IMR-90 (cell line): Measurements from ENCODE around the gene UGGT1. TPM values are rescaled to one million over a fixed set of nuclear protein-coding genes. Genes with fewer than 3 reads are reported as not detected.

Experiments used
- ATAC-seq: fragments of 200-7000 bp; cut with Tn5 transposase; 2 replicates; pipeline ENCODE4 v1.9.1; 2020; ENCODE audit warnings: low read depth, mild to moderate bottlenecking, moderate library complexity
- BruUV-seq: library from RNA; stranded (reverse); fragments of 400-500 nt; replicated peaks from 2 replicates; lab custom pipeline; 2021; lab: Mats Ljungman, UMichigan
- CTCF ChIA-PET: fragments of 300-600 bp; formaldehyde crosslinking; extraction: SDS; loops from one replicate; lab custom pipeline; 2021; ENCODE audit warnings: antibody characterized with exemption; lab: Yijun Ruan, JAX
- POLR2A ChIA-PET: fragments of 300-600 bp; sonication (Branson Sonifier 250); formaldehyde crosslinking; loops from one replicate; lab custom pipeline; 2022; ENCODE audit warnings: antibody characterized with exemption; ENCODE audit not compliant: unreplicated experiment; lab: Charles Lee
- DNase-seq: peaks from one replicate; pipeline ENCODE4 v3.0.0; 2013
- H2AFZ ChIP-seq: replicated peaks from 2 replicates; pipeline ENCODE3; 2013; ENCODE audit warnings: low read length, mild to moderate bottlenecking; ENCODE audit not compliant: poor library complexity
- H2AK5ac ChIP-seq: 2 replicates; pipeline ENCODE4 v1.6.1; 2013; ENCODE audit warnings: low read depth, low read length, inconsistent platforms
- H2AK9ac ChIP-seq: replicated peaks from 2 replicates; pipeline ENCODE3; 2013; ENCODE audit warnings: mild to moderate bottlenecking, low read depth, low read length, moderate library complexity; ENCODE audit not compliant: poor library complexity
- H2BK120ac ChIP-seq: 2 replicates; pipeline ENCODE4 v1.6.1; 2013; ENCODE audit warnings: low read depth, low read length, inconsistent platforms
- H2BK15ac ChIP-seq: 3 replicates; pipeline ENCODE4 v1.6.1; 2013; ENCODE audit warnings: low read depth, low read length, inconsistent platforms
- H2BK20ac ChIP-seq: 2 replicates; pipeline ENCODE4 v1.6.1; 2013; ENCODE audit warnings: low read depth, mild to moderate bottlenecking, inconsistent platforms, low read length, moderate library complexity
- H2BK5ac ChIP-seq: 2 replicates; pipeline ENCODE4 v1.6.1; 2013; ENCODE audit warnings: mild to moderate bottlenecking, low read depth, low read length, inconsistent platforms; ENCODE audit not compliant: poor library complexity, severe bottlenecking
- H3K14ac ChIP-seq: replicated peaks from 2 replicates; pipeline ENCODE4 v1.6.1; 2013; ENCODE audit warnings: low read depth, low read length, inconsistent platforms
- H3K18ac ChIP-seq: 2 replicates; pipeline ENCODE4 v1.6.1; 2013; ENCODE audit warnings: low read depth, low read length, control low read depth
- H3K23ac ChIP-seq: 2 replicates; pipeline ENCODE4 v1.6.1; 2013; ENCODE audit warnings: low read depth, low read length, inconsistent platforms
- H3K27ac ChIP-seq: 2 replicates; pipeline ENCODE4 v1.5.1; 2013; ENCODE audit warnings: mild to moderate bottlenecking, control low read depth, low read length; ENCODE audit not compliant: insufficient read depth
- H3K27me3 ChIP-seq: 2 replicates; pipeline ENCODE4 v1.6.1; 2013; ENCODE audit warnings: low read length; ENCODE audit not compliant: control insufficient read depth, insufficient read depth
- H3K36me3 ChIP-seq: 2 replicates; pipeline ENCODE4 v1.6.1; 2013; ENCODE audit warnings: low read length, mixed read lengths; ENCODE audit not compliant: control insufficient read depth, insufficient read depth
- H3K4ac ChIP-seq: 2 replicates; pipeline ENCODE4 v1.6.1; 2013; ENCODE audit warnings: low read depth, low read length, inconsistent platforms
- H3K4me1 ChIP-seq: 2 replicates; pipeline ENCODE4 v1.6.1; 2013; ENCODE audit warnings: low read length, mixed read lengths; ENCODE audit not compliant: control insufficient read depth, insufficient read depth
- H3K4me2 ChIP-seq: 2 replicates; pipeline ENCODE4 v1.6.1; 2013; ENCODE audit warnings: low read depth, mild to moderate bottlenecking, control low read depth, low read length, moderate library complexity
- H3K4me3 ChIP-seq: 2 replicates; pipeline ENCODE4 v1.5.1; 2013; ENCODE audit warnings: low read depth, mild to moderate bottlenecking, control low read depth, low read length, moderate library complexity; ENCODE audit not compliant: insufficient read depth
- H3K56ac ChIP-seq: 2 replicates; pipeline ENCODE4 v1.6.1; 2013; ENCODE audit warnings: low read length, inconsistent platforms; ENCODE audit not compliant: insufficient read depth; ENCODE audit errors: extremely low read depth
- H3K79me1 ChIP-seq, 2 experiments: 2 replicates each; pipeline ENCODE4 v1.6.1; 2013; ENCODE audit warnings: low read length in 2 of 2, inconsistent platforms in 1 of 2, low read depth in 1 of 2
- H3K9ac ChIP-seq: 2 replicates; pipeline ENCODE4 v1.6.1; 2013; ENCODE audit warnings: low read depth, low read length, control low read depth
- H3K9me1 ChIP-seq: 2 replicates; pipeline ENCODE4 v1.6.1; 2013; ENCODE audit warnings: low read length, inconsistent platforms; ENCODE audit not compliant: insufficient read depth
- H3K9me3 ChIP-seq: 2 replicates; pipeline ENCODE4 v1.6.1; 2013; ENCODE audit warnings: low read length; ENCODE audit not compliant: control insufficient read depth, insufficient read depth
- H4K20me1 ChIP-seq: 2 replicates; pipeline ENCODE4 v1.6.1; 2013; ENCODE audit warnings: low read length, inconsistent platforms; ENCODE audit not compliant: insufficient read depth
- H4K5ac ChIP-seq: 2 replicates; pipeline ENCODE4 v1.6.1; 2013; ENCODE audit warnings: mild to moderate bottlenecking, low read depth, low read length, control low read depth
- H4K8ac ChIP-seq, 2 experiments: 2 replicates each; pipeline ENCODE4 v1.6.1; 2013; ENCODE audit warnings: low read depth in 2 of 2, low read length in 2 of 2, control low read depth in 1 of 2, inconsistent platforms in 1 of 2
- H4K91ac ChIP-seq: 2 replicates; pipeline ENCODE4 v1.6.1; 2013; ENCODE audit warnings: low read depth, low read length, inconsistent platforms; ENCODE audit not compliant: insufficient read depth
- BHLHE40 ChIP-seq: fragments of 150-350 bp; IDR thresholded peaks from 2 replicates; pipeline ENCODE4 v1.6.1; 2016; ENCODE audit warnings: mild to moderate bottlenecking, low read depth, low read length
- CEBPB ChIP-seq: IDR thresholded peaks from 2 replicates; pipeline ENCODE4 v1.6.1; 2012; ENCODE audit warnings: low read depth, low read length, improper control_type of control experiment
- CHD1 ChIP-seq: IDR thresholded peaks from 2 replicates; pipeline ENCODE4 v1.6.1; 2012; ENCODE audit warnings: low read depth, low read length, improper control_type of control experiment
- CTCF ChIP-seq: conservative IDR thresholded peaks from 2 replicates; pipeline ENCODE4 v1.5.1; 2012; ENCODE audit warnings: mild to moderate bottlenecking, low read depth, low read length, improper control_type of control experiment
- ELK1 ChIP-seq: fragments of 150-350 bp; IDR thresholded peaks from 2 replicates; pipeline ENCODE4 v1.6.1; 2016; ENCODE audit warnings: low read depth, mild to moderate bottlenecking, low read length, moderate library complexity, borderline replicate concordance
- FOS ChIP-seq: fragments of 150-350 bp; IDR thresholded peaks from 2 replicates; pipeline ENCODE4 v1.6.1; 2016; ENCODE audit warnings: low read depth, low read length
- MAFK ChIP-seq: IDR thresholded peaks from 2 replicates; pipeline ENCODE4 v1.6.1; 2012; ENCODE audit warnings: low read depth, low read length, improper control_type of control experiment
- MAZ ChIP-seq: IDR thresholded peaks from 2 replicates; pipeline ENCODE4 v1.6.1; 2012; ENCODE audit warnings: low read depth, mild to moderate bottlenecking, low read length, improper control_type of control experiment, moderate library complexity, borderline replicate concordance
- MXI1 ChIP-seq: IDR thresholded peaks from 2 replicates; pipeline ENCODE4 v1.6.1; 2012; ENCODE audit warnings: low read depth, mild to moderate bottlenecking, low read length, moderate library complexity, borderline replicate concordance
- NFE2L2 ChIP-seq: fragments of 150-350 bp; IDR thresholded peaks from 2 replicates; pipeline ENCODE4 v1.6.1; 2016; ENCODE audit warnings: low read depth, mild to moderate bottlenecking, low read length
- POLR2A ChIP-seq: IDR thresholded peaks from 2 replicates; pipeline ENCODE4 v1.6.1; 2012; ENCODE audit warnings: mild to moderate bottlenecking, low read depth, low read length
- RAD21 ChIP-seq: IDR thresholded peaks from 2 replicates; pipeline ENCODE4 v1.6.1; 2012; ENCODE audit warnings: low read length, improper control_type of control experiment
- RCOR1 ChIP-seq: IDR thresholded peaks from 2 replicates; pipeline ENCODE4 v1.6.1; 2012; ENCODE audit warnings: mild to moderate bottlenecking, low read length, improper control_type of control experiment; ENCODE audit not compliant: insufficient replicate concordance
- RFX5 ChIP-seq: IDR thresholded peaks from 2 replicates; pipeline ENCODE4 v1.8.0; 2012; ENCODE audit warnings: low read depth, mild to moderate bottlenecking, low read length, moderate library complexity
- SMC3 ChIP-seq: fragments of 150-350 bp; IDR thresholded peaks from 2 replicates; pipeline ENCODE4 v1.6.1; 2016; ENCODE audit warnings: low read depth, mild to moderate bottlenecking, antibody characterized with exemption, low read length, moderate library complexity
- USF2 ChIP-seq: fragments of 150-350 bp; IDR thresholded peaks from 2 replicates; pipeline ENCODE4 v1.6.1; 2017; ENCODE audit warnings: mild to moderate bottlenecking, antibody characterized with exemption, low read length, low read depth
- WGBS, 2 experiments: methylation state at CpG; one replicate each; pipeline versions ENCODE4 v1.1.5 to v1.1.7; 2013; ENCODE audit warnings: missing lambda C conversion rate in 2 of 2; ENCODE audit not compliant: insufficient read length in 1 of 2; ENCODE audit errors: extremely low coverage in 2 of 2; 5-methylcytosine and 5-hydroxymethylcytosine counted together
- dilution Hi-C: fragments of 300-500 bp; cut with HindIII; formaldehyde crosslinking; loops from one replicate; pipeline ENCODE4 v1.14.3; 2018; ENCODE audit warnings: low sequenced_read_pairs; ENCODE audit not compliant: unreplicated experiment
- in situ Hi-C: fragments of 300-500 bp; cut with MboI; formaldehyde crosslinking; loops from 3 replicates; pipeline ENCODE4 v1.14.3; 2019; ENCODE audit warnings: low sequenced_read_pairs, inconsistent platforms, mixed read lengths
- intact Hi-C: fragments of 100-400 bp; cut with micrococcal nuclease; formaldehyde crosslinking; loops from 2 replicates; pipeline ENCODE4 v1.10.0; 2022
- polyA plus RNA-seq, 3 experiments: library from polyadenylated mRNA; depleted of rRNA; stranded (reverse); fragments of >200 nt; gene quantifications; 2 replicates each; pipeline ENCODE4 v1.2.3, GENCODE V29; 2012; ENCODE audit warnings: low replicate concordance in 1 of 3
- total RNA-seq: library from RNA; depleted of rRNA; stranded (reverse); fragments of >200 nt; gene quantifications from 2 replicates; pipeline ENCODE4 v1.2.3, GENCODE V29; 2012

UGGT1 gene
- total and polyA plus RNA-seq, 2 of the 4 experiments (the other 2 are of a cell fraction): 26.1 to 71.3 TPM

GRCh38 chr2:128169094-128169493 lies 78.1 kb downstream of the UGGT1 start:
- Histone ChIP-seq H4K8ac (peak overlapping the region in 1 of 2 experiments; percentile 55; a peak in 1 of 4 replicates), H3K4me3 (no peak overlapping the region), H3K9me1 (peaks cover 7% of the 10 kb centered on the region), H3K36me3 (peaks cover 31% of the 10 kb centered on the region), H2BK15ac (no peak overlapping the region), H4K91ac (no peak overlapping the region; the same call in 1 of the 2 replicates), H3K14ac (peak overlapping the region; percentile 49; the same call in 1 of the 2 replicates), H3K9ac (no peak overlapping the region), H3K9me3 (no peaks in the 10 kb centered on the region), H3K4me1 (peaks cover 8% of the 10 kb centered on the region), H3K79me1 (peaks cover 0 to 15% of the 10 kb centered on the region in 2 experiments; a peak in 3 of 4 replicates), H2AFZ (no peak overlapping the region), H4K20me1 (no peaks in the 10 kb centered on the region), H2BK20ac (peak overlapping the region; percentile 22; the same call in 1 of the 2 replicates), H3K18ac (no peak overlapping the region; the same call in 1 of the 2 replicates), H2BK120ac (peak overlapping the region; percentile 44; the same call in 1 of the 2 replicates), H4K5ac (no peak overlapping the region), H2BK5ac (peak overlapping the region; percentile 55), H3K4ac (peak overlapping the region; percentile 25; the same call in 1 of the 2 replicates), H3K27me3 (no peaks in the 10 kb centered on the region), H2AK5ac (no peak overlapping the region), H3K56ac (no peak overlapping the region), H3K23ac (no peak overlapping the region), H3K27ac (peak overlapping the region; percentile 73; the same call in 1 of the 2 replicates), H2AK9ac (no peak overlapping the region), H3K4me2 (no peak overlapping the region)
- WGBS, 2 experiments: no CpG with 5 or more reads among the region's 4 CpGs
- no TSS peak for BruUV-seq
- ATAC-seq (no peak; the same call in 1 of the 2 replicates), DNase-seq (no peak)
- TF ChIP-seq RCOR1: no peak
- TF ChIP-seq RFX5: no peak
- TF ChIP-seq CTCF: no peak
- no peak for TF ChIP-seq NFE2L2
- TF ChIP-seq FOS: no peak
- TF ChIP-seq MAFK: no peak
- TF ChIP-seq POLR2A: no peak
- TF ChIP-seq RAD21: no peak
- TF ChIP-seq ELK1: no peak
- no peak for TF ChIP-seq USF2
- TF ChIP-seq SMC3: no peak
- TF ChIP-seq BHLHE40: no peak
- TF ChIP-seq MAZ: no peak
- no peak for TF ChIP-seq CHD1
- TF ChIP-seq CEBPB: no peak
- TF ChIP-seq MXI1: no peak
- ChIA-PET CTCF (no interaction called here), POLR2A (no interaction called here)
- in situ Hi-C loops: loop anchor here (25.0 kb wide), 1 partner anchor 1693 kb away; no protein-coding TSS in a partner anchor
- dilution Hi-C loops: no loop called here
- intact Hi-C loops: no loop called here
